Gastrocnemius medialis (tissue), 4 donors: ENCODE data around the gene LNX1. TPM values are rescaled to one million over a fixed set of nuclear protein-coding genes. Genes with fewer than 3 reads are reported as not detected.

Experiments used
- ATAC-seq, 2 donors: fragments of 150-250 bp; one replicate each; pipeline ENCODE4 v1.9.1; 2016
- DNase-seq, 2 donors: peaks; one replicate each; pipeline ENCODE4 v3.0.0-alpha.2; 2019
- H3K27ac ChIP-seq, 4 donors: fragments of 200-600 bp; sonication (generic); 1 replicate in 1 of 4; 2 replicates in 3 of 4; pipeline ENCODE4 v1.5.1; 2016 to 2018; ENCODE audit warnings: mild to moderate bottlenecking in 2 of 4, moderate library complexity in 1 of 4
- H3K27me3 ChIP-seq, 3 donors: fragments of 200-600 bp; sonication (generic) in 2 of 3; 1 replicate in 1 of 3; 2 replicates in 2 of 3; pipeline versions ENCODE4 v1.5.1 to v1.6.0; 2016 to 2019; ENCODE audit warnings: mild to moderate bottlenecking in 1 of 3, moderate library complexity in 1 of 3
- H3K36me3 ChIP-seq, 2 donors: fragments of 200-600 bp; sonication (generic) in 1 of 2; one replicate each; pipeline ENCODE4 v1.5.1; 2017 to 2018
- H3K4me1 ChIP-seq, 2 donors: fragments of 200-600 bp; sonication (generic) in 1 of 2; one replicate each; pipeline ENCODE4 v1.5.1; 2016 to 2017; ENCODE audit warnings: mild to moderate bottlenecking in 2 of 2
- H3K4me3 ChIP-seq, 4 donors: fragments of 200-600 bp; sonication (generic) in 3 of 4; 1 replicate in 1 of 4; 2 replicates in 3 of 4; pipeline ENCODE4 v1.5.1; 2016 to 2019; ENCODE audit warnings: mild to moderate bottlenecking in 2 of 4
- H3K9me3 ChIP-seq, 3 donors: fragments of 200-600 bp; sonication (generic) in 2 of 3; 1 replicate in 1 of 3; 2 replicates in 2 of 3; pipeline ENCODE4 v1.5.1; 2016 to 2019
- POLR2A ChIP-seq, 2 donors: fragments of 450-650 bp; IDR thresholded peaks; one replicate each; pipeline ENCODE4 v1.6.1; 2017; ENCODE audit warnings: antibody characterized with exemption in 2 of 2, mild to moderate bottlenecking in 2 of 2, moderate library complexity in 2 of 2
- in situ Hi-C, 4 donors: fragments of 200-750 bp; cut with MboI; loops; one replicate each; pipeline versions ENCODE4 v1.15.0 to v1.8.0; 2017; ENCODE audit warnings: low sequenced_read_pairs in 4 of 4
- intact Hi-C: fragments of 100-400 bp; cut with DNase I; formaldehyde crosslinking; loops from one replicate; pipeline ENCODE4 v1.15.1; 2023; ENCODE audit warnings: low total_unique reads
- total RNA-seq, 4 donors: library from RNA; depleted of rRNA; stranded (reverse); fragments of >200 nt; gene quantifications; one replicate each; pipeline versions ENCODE4 v1.1.0 to v1.2.3, GENCODE V29; 2016
- TF ChIP-seq, protein P1 (sequence below), 5 experiments: fragments of 450-650 bp in 3 of 5; fragments of 200-600 bp in 2 of 5; sonication (generic) in 2 of 5; IDR thresholded peaks in 4 of 5; conservative IDR thresholded peaks in 1 of 5; 1 replicate in 4 of 5; 2 replicates in 1 of 5; pipeline ENCODE4 v1.5.1; 2016 to 2019; ENCODE audit warnings: antibody characterized with exemption in 5 of 5, mild to moderate bottlenecking in 3 of 5, moderate library complexity in 3 of 5

The LNX1 gene
- total RNA-seq, 4 donors from 2014 or later = 7.0 to 12.3 (median 11.0) TPM

DNA sequence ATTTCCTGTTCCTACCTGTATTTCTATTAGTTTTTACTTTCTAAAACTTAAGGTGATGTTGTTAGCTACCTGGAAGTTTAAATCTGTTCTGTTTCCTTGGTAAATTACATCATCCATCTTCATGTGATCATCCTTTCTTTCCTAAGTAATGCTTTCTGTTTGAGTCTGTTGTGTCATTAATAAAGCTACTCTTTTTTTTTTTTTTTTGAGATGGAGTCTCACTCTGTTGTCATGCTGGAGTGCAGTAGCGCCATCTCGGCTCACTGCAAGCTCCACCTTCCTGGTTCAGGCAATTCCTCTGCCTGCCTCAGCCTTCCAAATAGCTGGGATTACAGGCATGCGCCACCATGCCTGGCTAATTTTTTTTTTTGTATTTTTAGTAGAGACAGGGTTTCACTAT lies 140.5 kb downstream of the LNX1 start:
- ATAC-seq (no peak), DNase-seq (no peak)
- intact Hi-C loops (no loop called here), in situ Hi-C loops (no loop called here)
- TF ChIP-seq POLR2A (IDR thresholded peaks at IDR 0.05) = no peak
- Histone ChIP-seq H3K27ac (no peak overlapping the region), H3K36me3 (peaks cover 0 to 34% of the 10 kb centered on the region in 2 donors), H3K4me3 (no peak overlapping the region), H3K9me3 (no peaks in the 10 kb centered on the region), H3K27me3 (no peaks in the 10 kb centered on the region), H3K4me1 (peaks cover 0 to 3% of the 10 kb centered on the region in 2 donors)

DNA sequence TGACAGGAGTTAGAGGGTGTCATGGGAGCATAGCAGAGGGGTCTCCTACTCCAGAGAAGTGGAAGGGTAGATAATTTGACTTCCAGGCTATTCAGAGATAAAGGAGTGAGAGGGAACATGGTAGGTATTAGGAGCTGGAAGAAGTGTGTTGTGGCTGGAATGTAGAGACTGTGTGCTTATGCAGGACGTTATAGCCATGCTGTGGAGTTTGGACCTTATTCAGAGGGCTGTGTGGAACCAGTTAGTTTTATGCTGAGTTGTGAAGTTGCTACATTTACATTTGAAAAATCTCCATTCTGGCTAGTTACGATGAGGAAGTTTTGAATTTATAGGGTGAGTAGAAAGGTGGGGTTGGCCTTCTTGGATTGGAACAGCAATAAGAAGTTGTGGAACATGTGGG lies 146.3 kb downstream of the LNX1 start:
- H3K27ac ChIP-seq = no peak overlapping the region
- H3K36me3 ChIP-seq = peaks cover 0 to 17% of the 10 kb centered on the region in 2 donors
- H3K4me3 ChIP-seq = no peak overlapping the region
- ATAC-seq (no peak), DNase-seq (no peak)
- intact Hi-C loops (no loop called here), in situ Hi-C loops (no loop called here)
- H3K9me3 ChIP-seq = no peaks in the 10 kb centered on the region
- TF ChIP-seq POLR2A (IDR thresholded peaks at IDR 0.05) = no peak
- TF ChIP-seq, protein P1, sequence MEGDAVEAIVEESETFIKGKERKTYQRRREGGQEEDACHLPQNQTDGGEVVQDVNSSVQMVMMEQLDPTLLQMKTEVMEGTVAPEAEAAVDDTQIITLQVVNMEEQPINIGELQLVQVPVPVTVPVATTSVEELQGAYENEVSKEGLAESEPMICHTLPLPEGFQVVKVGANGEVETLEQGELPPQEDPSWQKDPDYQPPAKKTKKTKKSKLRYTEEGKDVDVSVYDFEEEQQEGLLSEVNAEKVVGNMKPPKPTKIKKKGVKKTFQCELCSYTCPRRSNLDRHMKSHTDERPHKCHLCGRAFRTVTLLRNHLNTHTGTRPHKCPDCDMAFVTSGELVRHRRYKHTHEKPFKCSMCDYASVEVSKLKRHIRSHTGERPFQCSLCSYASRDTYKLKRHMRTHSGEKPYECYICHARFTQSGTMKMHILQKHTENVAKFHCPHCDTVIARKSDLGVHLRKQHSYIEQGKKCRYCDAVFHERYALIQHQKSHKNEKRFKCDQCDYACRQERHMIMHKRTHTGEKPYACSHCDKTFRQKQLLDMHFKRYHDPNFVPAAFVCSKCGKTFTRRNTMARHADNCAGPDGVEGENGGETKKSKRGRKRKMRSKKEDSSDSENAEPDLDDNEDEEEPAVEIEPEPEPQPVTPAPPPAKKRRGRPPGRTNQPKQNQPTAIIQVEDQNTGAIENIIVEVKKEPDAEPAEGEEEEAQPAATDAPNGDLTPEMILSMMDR (IDR thresholded peaks at IDR 0.05 in 4 of 5, conservative IDR thresholded peaks at IDR 0.05 in 1 of 5) = no peak
- no peaks in the 10 kb centered on the region for H3K4me1 ChIP-seq
- H3K27me3 ChIP-seq = no peaks in the 10 kb centered on the region

DNA sequence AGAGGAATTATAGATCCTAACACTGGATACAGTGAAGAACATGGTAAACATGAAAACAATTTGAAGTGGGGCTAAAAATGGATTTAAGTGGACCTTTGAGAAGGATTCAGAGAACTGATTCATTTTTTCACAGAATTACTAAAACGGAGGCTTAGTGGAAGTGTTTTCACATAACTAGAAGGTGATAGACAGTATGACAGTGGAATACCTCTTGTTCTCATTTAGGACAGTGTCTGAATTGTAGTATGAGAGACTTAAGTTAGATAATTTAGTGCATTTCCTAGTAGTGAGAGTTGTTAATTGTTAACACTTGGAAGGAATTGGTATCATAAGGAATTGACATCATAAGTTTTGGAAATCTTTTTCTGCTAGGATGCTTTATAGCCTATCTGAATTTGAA lies 149.7 kb downstream of the LNX1 start:
- Histone ChIP-seq H3K36me3 (peaks cover 0 to 17% of the 10 kb centered on the region in 2 donors), H3K4me1 (no peaks in the 10 kb centered on the region), H3K27ac (no peak overlapping the region), H3K9me3 (no peaks in the 10 kb centered on the region), H3K4me3 (no peak overlapping the region), H3K27me3 (no peaks in the 10 kb centered on the region)
- no peak for ATAC-seq
- intact Hi-C loops = no loop called here
- in situ Hi-C loops = no loop called here
- no peak for DNase-seq
- TF ChIP-seq, protein P1 (IDR thresholded peaks at IDR 0.05 in 4 of 5, conservative IDR thresholded peaks at IDR 0.05 in 1 of 5) = no peak
- no peak for TF ChIP-seq POLR2A (IDR thresholded peaks at IDR 0.05)

DNA sequence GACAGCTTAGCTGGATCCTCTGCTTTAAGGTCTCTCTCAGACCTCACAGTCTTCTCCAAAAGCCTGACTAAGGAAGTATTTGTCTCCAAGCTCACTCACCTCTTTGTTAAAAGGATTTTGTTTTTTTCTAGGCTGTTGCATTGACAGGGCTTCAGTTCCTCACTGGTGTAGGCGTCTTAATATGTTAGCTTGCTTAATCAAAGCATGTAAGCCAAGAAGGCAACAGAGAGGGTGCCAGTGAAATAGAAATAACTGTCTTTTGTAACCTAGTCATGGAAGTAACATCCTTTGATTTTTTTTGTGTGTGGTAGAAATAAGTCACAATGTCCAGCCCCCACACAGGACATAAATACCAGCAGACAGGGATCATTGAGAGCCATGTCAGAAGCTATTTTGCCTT lies 155.0 kb downstream of the LNX1 start:
- H3K9me3 ChIP-seq = no peaks in the 10 kb centered on the region
- no peaks in the 10 kb centered on the region for H3K27me3 ChIP-seq
- ATAC-seq (no peak), DNase-seq (no peak)
- H3K4me1 ChIP-seq = no peaks in the 10 kb centered on the region
- TF ChIP-seq POLR2A (IDR thresholded peaks at IDR 0.05) = no peak
- TF ChIP-seq, protein P1 (IDR thresholded peaks at IDR 0.05 in 4 of 5, conservative IDR thresholded peaks at IDR 0.05 in 1 of 5) = no peak
- intact Hi-C loops (no loop called here), in situ Hi-C loops (no loop called here)
- no peak overlapping the region for H3K4me3 ChIP-seq
- no peak overlapping the region for H3K27ac ChIP-seq
- H3K36me3 ChIP-seq = peaks cover 0 to 5% of the 10 kb centered on the region in 2 donors

DNA sequence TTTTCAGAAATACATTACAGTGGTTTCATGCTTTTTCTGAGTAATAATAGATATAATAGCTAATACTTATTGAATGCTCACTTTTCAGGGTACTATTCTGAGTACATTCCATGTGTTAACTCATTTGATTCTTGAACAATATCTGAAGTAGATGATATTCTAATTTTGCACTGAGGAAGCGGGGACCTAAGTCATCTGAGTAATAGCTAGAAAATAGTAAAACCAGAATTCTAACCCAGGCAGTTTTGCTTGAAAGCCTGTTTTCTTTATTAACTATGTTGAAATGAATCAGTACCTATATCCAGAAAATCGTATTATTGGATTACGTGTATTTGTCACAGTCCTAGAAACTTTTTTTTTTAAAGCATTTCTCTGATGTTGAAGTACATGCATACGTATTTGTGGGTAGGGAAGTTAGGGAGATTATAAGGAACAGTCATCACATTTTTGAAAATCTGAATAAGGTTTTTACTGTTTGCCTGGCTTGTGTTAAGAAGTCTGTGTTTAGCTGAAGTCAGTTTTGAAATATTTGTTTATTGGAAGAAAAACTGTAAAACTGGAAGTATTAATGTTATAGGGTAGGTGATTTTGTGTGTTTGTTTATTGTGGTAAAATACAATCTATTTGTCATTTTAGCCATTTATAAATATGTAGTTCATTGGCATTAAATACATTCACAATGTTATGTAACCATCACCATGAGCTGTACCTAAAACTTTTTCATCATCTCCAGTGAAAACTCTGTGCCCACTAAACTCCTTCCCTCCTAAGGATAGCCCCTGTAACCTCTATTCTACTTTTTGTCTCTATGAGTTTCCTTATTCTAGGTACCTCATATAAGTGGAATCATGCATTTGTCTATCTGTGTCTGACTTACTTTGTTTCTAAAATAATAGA lies 158.5 kb downstream of the LNX1 start:
- ATAC-seq = no peak
- intact Hi-C loops = no loop called here
- Histone ChIP-seq H3K27me3 (no peaks in the 10 kb centered on the region), H3K36me3 (peaks cover 0 to 35% of the 10 kb centered on the region in 2 donors), H3K4me1 (no peaks in the 10 kb centered on the region), H3K27ac (no peak overlapping the region), H3K9me3 (no peaks in the 10 kb centered on the region), H3K4me3 (no peak overlapping the region)
- no peak for TF ChIP-seq POLR2A (IDR thresholded peaks at IDR 0.05)
- TF ChIP-seq, protein P1 (IDR thresholded peaks at IDR 0.05 in 4 of 5, conservative IDR thresholded peaks at IDR 0.05 in 1 of 5) = no peak
- no peak for DNase-seq
- in situ Hi-C loops = no loop called here
